ENCODE results near the gene ZNF284. TPM values are rescaled to one million over a fixed set of nuclear protein-coding genes. Genes with fewer than 3 reads are reported as not detected.
"Not testable (repeated sequence)": the region's sequence is repeated elsewhere in the genome, so short reads cannot be mapped to it uniquely, and the experiment has no call there.

ZNF284 gene
- total and polyA plus RNA-seq, 3 donors from 2014 or later: 0.96 to 1.5 (median 1.0) TPM

- Histone ChIP-seq H3K9me3 (no peaks in the 10 kb centered on the region), H3K27me3 (no peaks in the 10 kb centered on the region), H3K27ac (peak within 1 kb of the TSS; percentile 36 to 59), H3K36me3 (ENCODE audit: low read depth, missing control alignments) (no peaks in the 10 kb centered on the region), H3K4me1 (peaks cover 11% of the 10 kb centered on the region), H3K4me3 (peak within 1 kb of the TSS; percentile 72 to 90)
- TF ChIP-seq CTCF (IDR thresholded peaks at IDR 0.05) (no peak), POLR2A (IDR thresholded peaks at IDR 0.05) (no peak)
- peak; percentile 99 for DNase-seq
- WGBS, 2 donors: 0 to 1% methylated on average over 16 to 41 of the region's 44 CpGs
- intact Hi-C loops (cut with DNase I; ENCODE audit: low total_unique reads): loop anchor here (10.0 kb wide), 1 partner anchor 58 kb away; the partner anchor contains the start of gene ZNF223
Observed at GRCh38 chr19:44113138-44113783, 41.3 kb downstream of the ZNF284 start, which contains the start of gene ZNF225. Gene ZNF225, plus strand, starts transcription at chr19:44113399. Its CDS starts 2,429 bp downstream, at chr19:44115828.

- peaks cover 11% of the 10 kb centered on the region for H3K4me1 ChIP-seq
- peak overlapping the region; percentile 36 to 59 for H3K27ac ChIP-seq
- intact Hi-C loops (cut with DNase I; ENCODE audit: low total_unique reads): loop anchor here (10.0 kb wide), 1 partner anchor 59 kb away; the partner anchor contains the start of gene ZNF223
- no peaks in the 10 kb centered on the region for H3K27me3 ChIP-seq
- TF ChIP-seq POLR2A (IDR thresholded peaks at IDR 0.05): no peak
- TF ChIP-seq CTCF (IDR thresholded peaks at IDR 0.05): no peak
- WGBS, 2 donors: 3% methylated on average over 13 to 18 of the region's 18 CpGs
- peak overlapping the region; percentile 72 to 90 for H3K4me3 ChIP-seq
- H3K36me3 ChIP-seq (ENCODE audit: low read depth, missing control alignments): no peaks in the 10 kb centered on the region
- H3K9me3 ChIP-seq: no peaks in the 10 kb centered on the region
- peak; percentile 37 for DNase-seq
Observed at GRCh38 chr19:44113784-44114390, 41.9 kb downstream of the ZNF284 start.

- H3K4me3 ChIP-seq; H3K9me3 ChIP-seq; intact Hi-C loops (cut with DNase I; ENCODE audit: low total_unique reads); H3K36me3 ChIP-seq (ENCODE audit: low read depth, missing control alignments); H3K27ac ChIP-seq; H3K4me1 ChIP-seq; H3K27me3 ChIP-seq; DNase-seq: not testable (repeated sequence)
- 91 to 96% methylated on average over 4 of the region's 4 CpGs for WGBS, 2 donors
Observed at GRCh38 chr19:44121162-44121561, 49.2 kb downstream of the ZNF284 start.

GRCh38 chr19:44131955-44132354, 60.0 kb downstream of the ZNF284 start:
- no peak for TF ChIP-seq CTCF (IDR thresholded peaks at IDR 0.05)
- H3K9me3 ChIP-seq: no peaks in the 10 kb centered on the region

More at GRCh38 chr19:44131955-44132354, 60.0 kb downstream of the ZNF284 start:
- no peaks in the 10 kb centered on the region for H3K36me3 ChIP-seq (ENCODE audit: low read depth, missing control alignments)
- WGBS, 2 donors: 92 to 94% methylated on average over 5 of the region's 5 CpGs
- H3K27ac ChIP-seq: no peak overlapping the region
- H3K27me3 ChIP-seq: no peaks in the 10 kb centered on the region
- no peaks in the 10 kb centered on the region for H3K4me1 ChIP-seq
- H3K4me3 ChIP-seq: no peak overlapping the region
- DNase-seq: no peak
- intact Hi-C loops (cut with DNase I; ENCODE audit: low total_unique reads): no loop called here

Small RNA genes within 50 kb of the gene (small RNA-seq; reads per million reads assigned to genes)
- 0 reads per million in 2 donors for gene RNU6-902P

Other genes starting within 250 kb of the ZNF284 start
- 10 to 100 TPM in 1 of 2 donors, 1 to 10 TPM in 1; 6.9 to 10.7 TPM for gene ZNF283, start 244.8 kb upstream of the ZNF284 start, total RNA-seq
- 2.9 TPM for gene ZNF283, start 244.8 kb upstream of the ZNF284 start, polyA plus RNA-seq (ENCODE audit: insufficient read depth, low read depth, low replicate concordance)
- 10 to 100 TPM in 1 of 2 donors, 1 to 10 TPM in 1; 5.4 to 12.0 TPM for gene ZNF404, start 188.2 kb upstream of the ZNF284 start, total RNA-seq
- gene ZNF404, start 188.2 kb upstream of the ZNF284 start, polyA plus RNA-seq (ENCODE audit: insufficient read depth, low read depth, low replicate concordance): 4.6 TPM
- gene ZNF45, start 136.9 kb upstream of the ZNF284 start, total RNA-seq: 10 to 100 TPM; 10.5 to 10.7 TPM
- 9.4 TPM for gene ZNF45, start 136.9 kb upstream of the ZNF284 start, polyA plus RNA-seq (ENCODE audit: insufficient read depth, low read depth, low replicate concordance)
- 1 to 10 TPM; 8.1 to 9.1 TPM for gene ZNF221, start 120.9 kb upstream of the ZNF284 start, total RNA-seq
- 2.2 TPM for gene ZNF221, start 120.9 kb upstream of the ZNF284 start, polyA plus RNA-seq (ENCODE audit: insufficient read depth, low read depth, low replicate concordance)
- gene ZNF155, start 88.0 kb upstream of the ZNF284 start, total RNA-seq: 1 to 10 TPM; 8.2 to 8.7 TPM
- 7.4 TPM for gene ZNF155, start 88.0 kb upstream of the ZNF284 start, polyA plus RNA-seq (ENCODE audit: insufficient read depth, low read depth, low replicate concordance)
- 1 to 10 TPM; 3.3 to 4.6 TPM for gene ZNF230, start 69.2 kb upstream of the ZNF284 start, total RNA-seq
- gene ZNF230, start 69.2 kb upstream of the ZNF284 start, polyA plus RNA-seq (ENCODE audit: insufficient read depth, low read depth, low replicate concordance): 5.6 TPM
- gene ZNF222, start 46.8 kb upstream of the ZNF284 start, total RNA-seq: 1 to 10 TPM; 4.2 to 6.5 TPM
- gene ZNF222, start 46.8 kb upstream of the ZNF284 start, polyA plus RNA-seq (ENCODE audit: insufficient read depth, low read depth, low replicate concordance): 15.4 TPM
- gene ZNF223, start 20.1 kb upstream of the ZNF284 start, total RNA-seq: 1 to 10 TPM; 4.5 to 4.8 TPM
- 6.1 TPM for gene ZNF223, start 20.1 kb upstream of the ZNF284 start, polyA plus RNA-seq (ENCODE audit: insufficient read depth, low read depth, low replicate concordance)
- 10 to 100 TPM; 21.8 to 22.7 TPM for gene ZNF224, start 22.2 kb downstream of the ZNF284 start, total RNA-seq
- 11.3 TPM for gene ZNF224, start 22.2 kb downstream of the ZNF284 start, polyA plus RNA-seq (ENCODE audit: insufficient read depth, low read depth, low replicate concordance)
- gene ZNF225, start 41.2 kb downstream of the ZNF284 start, total RNA-seq: 1 to 10 TPM; 5.0 to 7.4 TPM
- gene ZNF225, start 41.2 kb downstream of the ZNF284 start, polyA plus RNA-seq (ENCODE audit: insufficient read depth, low read depth, low replicate concordance): 5.1 TPM
- 1 to 10 TPM; 7.9 to 8.5 TPM for gene ZNF234, start 69.4 kb downstream of the ZNF284 start, total RNA-seq
- gene ZNF234, start 69.4 kb downstream of the ZNF284 start, polyA plus RNA-seq (ENCODE audit: insufficient read depth, low read depth, low replicate concordance): 3.4 TPM
- gene ZNF226, start 92.9 kb downstream of the ZNF284 start, total RNA-seq: 10 to 100 TPM; 44.1 to 54.0 TPM
- gene ZNF226, start 92.9 kb downstream of the ZNF284 start, polyA plus RNA-seq (ENCODE audit: insufficient read depth, low read depth, low replicate concordance): 27.4 TPM
- 10 to 100 TPM; 19.8 to 25.0 TPM for gene ZNF227, start 140.4 kb downstream of the ZNF284 start, total RNA-seq
- gene ZNF227, start 140.4 kb downstream of the ZNF284 start, polyA plus RNA-seq (ENCODE audit: insufficient read depth, low read depth, low replicate concordance): 12.8 TPM
- gene ZNF233, start 187.7 kb downstream of the ZNF284 start, total RNA-seq: 10 to 100 TPM in 1 of 2 donors, 1 to 10 TPM in 1; 6.4 to 11.6 TPM
- 27.7 TPM for gene ZNF233, start 187.7 kb downstream of the ZNF284 start, polyA plus RNA-seq (ENCODE audit: insufficient read depth, low read depth, low replicate concordance)
- 10 to 100 TPM; 11.1 to 12.1 TPM for gene ZNF235, start 232.9 kb downstream of the ZNF284 start, total RNA-seq
- gene ZNF235, start 232.9 kb downstream of the ZNF284 start, polyA plus RNA-seq (ENCODE audit: insufficient read depth, low read depth, low replicate concordance): 4.6 TPM